Ramos (cell line): ENCODE data around the gene TOP3B.

ENCODE experiments used
- in situ Hi-C: fragments of 300-500 bp; cut with MboI; formaldehyde crosslinking; loops from one replicate; pipeline ENCODE4 v1.14.3; 2022; ENCODE audit warnings: low sequenced_read_pairs; ENCODE audit not compliant: unreplicated experiment

Gene TOP3B

DNA sequence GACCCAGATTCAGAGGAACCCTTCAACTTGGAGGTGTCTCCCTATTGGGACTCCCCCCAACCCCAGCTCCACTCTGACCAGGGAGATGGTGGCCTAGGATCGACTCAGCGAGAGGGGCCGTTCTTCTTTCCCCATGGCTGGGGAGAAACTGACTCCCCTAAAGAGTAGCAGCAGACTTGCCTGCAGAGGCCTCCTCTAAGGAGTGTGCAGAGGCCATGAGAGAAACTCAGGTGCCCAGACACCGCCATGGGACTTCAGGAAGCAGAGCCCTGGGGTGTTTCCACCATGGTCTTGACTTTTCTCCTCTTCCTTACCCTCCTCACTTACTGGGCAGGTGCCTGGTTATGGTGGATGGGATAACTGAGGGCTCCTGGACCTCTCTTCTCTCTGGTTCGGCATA is 2.6 kb upstream of the TOP3B start:
- in situ Hi-C loops, result no loop called here

DNA sequence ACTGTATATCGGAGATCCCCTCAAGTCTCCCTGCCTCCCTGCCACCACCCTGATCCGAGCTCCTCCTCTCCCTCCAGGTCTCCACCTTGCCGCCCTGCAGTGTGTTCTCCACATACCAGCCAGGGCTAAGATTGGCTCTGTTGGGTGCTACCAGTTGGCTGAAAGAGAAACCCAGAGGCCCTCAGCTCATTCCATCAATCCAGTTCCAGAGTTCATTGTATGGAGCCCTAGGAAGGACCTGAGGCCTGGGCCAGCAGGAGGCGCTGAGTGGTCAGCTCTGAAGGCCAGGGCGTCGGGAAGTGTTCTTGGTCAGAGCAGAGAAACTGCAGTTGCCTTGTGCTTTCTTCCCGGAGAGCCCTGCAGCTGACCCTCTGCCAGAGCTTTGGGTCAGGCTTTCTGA is 2.2 kb upstream of the TOP3B start:
- in situ Hi-C loops, result no loop called here

GRCh38 chr22:21981874-21982273 is 713 bp downstream of the TOP3B start:
- in situ Hi-C loops, result no loop called here

- in situ Hi-C loops, result no loop called here
Observed at GRCh38 chr22:21980547-21980946, 2.0 kb downstream of the TOP3B start.

GRCh38 chr22:21978564-21979386 is 3.8 kb downstream of the TOP3B start:
- in situ Hi-C loops, result no loop called here

DNA sequence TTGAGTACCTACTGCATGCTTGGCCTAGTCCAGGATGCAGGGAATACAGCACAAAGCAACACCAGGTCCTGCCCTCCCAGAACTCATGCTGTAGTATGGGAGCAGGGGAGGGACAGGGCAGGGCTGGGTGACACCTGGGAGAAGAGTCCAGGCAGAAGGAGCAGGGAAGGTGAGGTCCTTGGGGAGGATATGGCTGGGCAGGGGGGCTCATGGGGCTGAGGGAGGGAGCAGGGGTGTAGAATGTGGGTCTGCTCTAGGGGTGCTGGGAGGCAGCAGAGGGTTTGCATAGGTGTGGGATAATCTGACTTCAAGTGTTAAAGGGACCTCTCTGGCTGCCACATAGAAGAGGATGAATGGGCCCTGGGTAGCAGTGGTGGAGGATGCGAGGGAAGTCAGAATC is 4.8 kb downstream of the TOP3B start:
- in situ Hi-C loops, result no loop called here

GRCh38 chr22:21975854-21976345 is 6.7 kb downstream of the TOP3B start:
- in situ Hi-C loops, result no loop called here

GRCh38 chr22:21975273-21975672 is 7.3 kb downstream of the TOP3B start:
- in situ Hi-C loops, result no loop called here

DNA sequence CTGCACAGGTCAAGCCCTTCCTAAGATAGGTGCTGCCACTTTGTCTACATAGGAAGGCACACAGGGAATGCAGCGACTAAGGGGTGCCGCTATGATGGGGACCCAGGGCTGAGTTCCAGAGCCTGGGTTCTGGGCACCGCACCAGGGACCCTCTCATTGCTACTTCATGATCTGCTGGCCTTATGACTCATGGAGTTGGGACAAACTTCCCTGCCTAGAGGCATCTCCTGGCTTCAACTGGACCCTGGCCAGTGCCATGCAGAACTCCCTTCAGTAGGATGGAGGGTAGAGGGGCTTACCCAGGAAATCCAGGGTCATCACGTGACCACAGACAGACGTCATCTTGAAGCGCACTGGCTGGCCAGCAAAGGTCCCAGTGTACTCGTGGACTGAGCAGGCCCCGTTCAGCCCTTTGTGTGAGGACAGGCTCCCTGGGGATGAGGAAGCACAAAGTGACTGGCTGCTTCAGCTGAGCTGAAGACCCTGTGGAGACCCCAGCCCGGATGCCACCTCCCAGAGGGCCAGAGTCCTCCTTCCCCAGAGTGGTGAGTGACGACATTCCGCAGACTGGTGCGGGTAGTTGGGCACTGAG is 8.4 kb downstream of the TOP3B start:
- in situ Hi-C loops, result no loop called here

GRCh38 chr22:21972806-21973205 is 9.8 kb downstream of the TOP3B start:
- in situ Hi-C loops, result no loop called here

- in situ Hi-C loops, result no loop called here
Observed at GRCh38 chr22:21972293-21972779, 10.3 kb downstream of the TOP3B start.

GRCh38 chr22:21971858-21972275 is 10.7 kb downstream of the TOP3B start:
- in situ Hi-C loops, result no loop called here

DNA sequence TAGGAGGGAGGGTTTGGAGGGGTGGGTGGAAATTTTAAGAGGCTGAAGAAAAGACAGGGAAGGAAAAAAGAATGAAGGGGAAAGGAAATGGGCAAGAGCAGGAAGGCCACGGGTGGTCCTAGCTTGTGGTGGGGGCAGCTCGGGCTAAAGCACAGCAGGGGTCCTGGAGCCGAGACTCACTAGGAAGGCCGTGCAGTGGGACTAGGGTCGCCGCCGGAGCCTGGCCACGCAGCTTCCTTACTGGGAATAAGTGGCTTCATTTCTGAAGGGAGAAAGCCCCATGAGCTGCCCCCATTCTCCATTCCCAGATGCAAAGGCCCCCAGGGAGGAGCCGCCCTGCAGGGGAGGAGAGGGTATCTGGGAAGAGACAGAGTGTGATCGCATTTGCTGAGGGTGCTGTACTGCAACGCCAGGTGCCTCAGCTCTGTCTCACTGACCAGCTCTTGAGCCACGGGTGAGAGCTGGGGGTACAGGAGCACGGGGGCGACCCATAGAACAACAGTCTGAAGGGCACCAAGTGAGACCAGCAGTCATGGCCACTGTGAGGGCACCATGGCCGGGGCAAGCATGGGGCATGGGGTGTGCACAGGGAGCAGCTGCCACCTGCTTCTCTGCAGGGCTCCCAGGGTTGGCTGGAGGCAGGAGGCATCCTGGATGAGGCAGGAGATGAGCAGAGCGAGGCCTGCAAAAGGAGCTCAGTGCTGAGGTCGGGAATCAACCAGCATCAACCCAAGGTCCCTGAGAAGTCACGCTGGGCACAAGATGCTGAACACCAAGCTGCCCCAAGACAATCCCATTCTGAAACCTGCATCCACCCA is 11.6 kb downstream of the TOP3B start:
- in situ Hi-C loops, result no loop called here

GRCh38 chr22:21970037-21970799 is 12.4 kb downstream of the TOP3B start:
- in situ Hi-C loops, result no loop called here

DNA sequence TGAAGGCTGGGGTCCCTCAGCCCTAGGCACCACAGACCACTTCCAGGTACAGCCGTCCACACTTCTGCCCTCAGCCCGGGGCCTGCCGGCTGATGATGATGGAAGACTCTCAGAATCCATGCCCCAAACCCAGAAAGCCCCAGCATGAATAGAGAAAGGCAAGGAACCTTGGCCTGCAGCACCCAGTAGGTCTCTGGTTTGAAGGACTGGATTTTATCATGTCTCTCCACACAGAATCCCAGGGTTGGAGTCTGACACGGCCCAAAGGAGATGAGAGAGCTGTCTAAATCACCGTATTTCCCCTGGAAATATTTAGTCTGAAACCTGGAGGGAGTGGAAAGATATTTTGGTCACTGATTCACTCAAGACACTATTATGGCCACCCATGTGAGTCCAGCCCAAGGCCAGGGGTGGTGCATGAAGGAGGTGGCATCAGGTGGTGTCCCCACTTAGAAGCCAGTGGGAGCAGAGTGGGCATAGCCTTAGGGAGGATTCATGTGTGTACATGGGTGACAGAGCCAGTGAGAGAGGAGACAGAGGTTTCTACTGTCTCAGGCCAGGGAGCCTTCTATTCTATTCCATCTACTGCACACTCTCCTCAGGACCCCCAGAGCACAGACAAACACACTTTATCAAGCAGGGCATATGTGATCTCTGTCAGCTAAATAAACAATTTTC is 14.0 kb downstream of the TOP3B start:
- in situ Hi-C loops, result no loop called here

- in situ Hi-C loops, result no loop called here
Observed at GRCh38 chr22:21967693-21968271, 14.8 kb downstream of the TOP3B start.

- in situ Hi-C loops, result no loop called here
Observed at GRCh38 chr22:21966643-21967516, 15.7 kb downstream of the TOP3B start.

- in situ Hi-C loops, result no loop called here
Observed at GRCh38 chr22:21965762-21966288, 16.8 kb downstream of the TOP3B start.
